Natural killer cell treated with Interleukin-12 subunit alpha and Interleukin-12 subunit beta and Interleukin-15 and Interleukin-18, amount 100 ng/mL, for 72 hours (primary cell): ENCODE data around the gene NOC4L. TPM values are rescaled to one million over a fixed set of nuclear protein-coding genes. Genes with fewer than 3 reads are reported as not detected.

Experiments used
- ATAC-seq, 2 donors: fragments of 150-1000 bp; cut with Tn5 transposase in 1 of 2; sonication (Bioruptor Pico), chemical (Tn5 transposase) in 1 of 2; 2 replicates each; pipeline ENCODE4 v1.10.0; 2021
- DNase-seq: peaks from one replicate; pipeline ENCODE4 v3.0.0; 2022; ENCODE audit warnings: low spot score
- H3K27ac Mint-ChIP-seq, 2 donors: 1 replicate in 1 of 2; 2 replicates in 1 of 2; pipeline ENCODE4 v1.8.0; 2022; ENCODE audit warnings: mixed read lengths in 2 of 2, mild to moderate bottlenecking in 1 of 2, moderate library complexity in 1 of 2
- H3K27me3 Mint-ChIP-seq, 2 donors: 1 replicate in 1 of 2; 2 replicates in 1 of 2; pipeline ENCODE4 v1.8.0; 2022; ENCODE audit warnings: mixed read lengths in 2 of 2
- H3K36me3 Mint-ChIP-seq: one replicate; pipeline ENCODE4 v1.8.0; 2022; ENCODE audit warnings: mixed read lengths
- H3K4me1 Mint-ChIP-seq, 2 donors: 1 replicate in 1 of 2; 2 replicates in 1 of 2; pipeline ENCODE4 v1.8.0; 2022; ENCODE audit warnings: low read depth in 2 of 2, mixed read lengths in 2 of 2, mild to moderate bottlenecking in 1 of 2
- H3K4me3 Mint-ChIP-seq: one replicate; pipeline ENCODE4 v1.8.0; 2022; ENCODE audit warnings: mixed read lengths
- H3K9me3 Mint-ChIP-seq: 2 replicates; pipeline ENCODE4 v1.8.0; 2022; ENCODE audit warnings: mixed read lengths
- total RNA-seq, 2 donors: library from RNA; stranded (reverse); gene quantifications; one replicate each; pipeline ENCODE4 v1.2.3, GENCODE V29; 2022

NOC4L gene
- total RNA-seq, 2 donors from 2014 or later: 28.0 to 48.2 TPM

- Mint-ChIP-seq H3K36me3 (no peaks in the 10 kb centered on the region), H3K27me3 (peaks cover 0 to 3% of the 10 kb centered on the region in 2 donors), H3K4me1 (peaks cover 7 to 12% of the 10 kb centered on the region in 2 donors), H3K9me3 (no peaks in the 10 kb centered on the region), H3K4me3 (no peak overlapping the region), H3K27ac (no peak overlapping the region)
- ATAC-seq (no peak), DNase-seq (peak; percentile 61)
Observed at GRCh38 chr12:132161036-132161781, 17.0 kb downstream of the NOC4L start.

- peaks cover 7 to 16% of the 10 kb centered on the region in 2 donors for H3K4me1 Mint-ChIP-seq
- peaks cover 0 to 3% of the 10 kb centered on the region in 2 donors for H3K27me3 Mint-ChIP-seq
- no peak for ATAC-seq
- H3K27ac Mint-ChIP-seq: no peak overlapping the region
- no peaks in the 10 kb centered on the region for H3K36me3 Mint-ChIP-seq
- peak overlapping the region; percentile 41 for H3K4me3 Mint-ChIP-seq
- H3K9me3 Mint-ChIP-seq: peaks cover 3% of the 10 kb centered on the region
- peak; percentile 54 for DNase-seq
Observed at GRCh38 chr12:132161796-132162507, 17.7 kb downstream of the NOC4L start.

- peak overlapping the region; percentile 41 for H3K4me3 Mint-ChIP-seq
- no peaks in the 10 kb centered on the region for H3K36me3 Mint-ChIP-seq
- DNase-seq: peak; percentile 58
- no peak overlapping the region for H3K27ac Mint-ChIP-seq
- peak; percentile 77 to 87 for ATAC-seq
- peaks cover 7 to 16% of the 10 kb centered on the region in 2 donors for H3K4me1 Mint-ChIP-seq
- H3K27me3 Mint-ChIP-seq: peaks cover 0 to 3% of the 10 kb centered on the region in 2 donors
- H3K9me3 Mint-ChIP-seq: peaks cover 4% of the 10 kb centered on the region
Observed at GRCh38 chr12:132162508-132163031, 18.3 kb downstream of the NOC4L start.

- peaks cover 7 to 16% of the 10 kb centered on the region in 2 donors for H3K4me1 Mint-ChIP-seq
- DNase-seq (peak; percentile 60), ATAC-seq (peak in 1 of 2 donors; percentile 2)
- H3K27me3 Mint-ChIP-seq: peaks cover 0 to 3% of the 10 kb centered on the region in 2 donors
- H3K27ac Mint-ChIP-seq: no peak overlapping the region
- H3K36me3 Mint-ChIP-seq: no peaks in the 10 kb centered on the region
- peaks cover 4% of the 10 kb centered on the region for H3K9me3 Mint-ChIP-seq
- peak overlapping the region; percentile 25 for H3K4me3 Mint-ChIP-seq
Observed at GRCh38 chr12:132163041-132163910, 19.0 kb downstream of the NOC4L start.

GRCh38 chr12:132163911-132164288, 19.6 kb downstream of the NOC4L start:
- peaks cover 4% of the 10 kb centered on the region for H3K9me3 Mint-ChIP-seq
- ATAC-seq (no peak), DNase-seq (peak; percentile 57)
- peaks cover 7 to 16% of the 10 kb centered on the region in 2 donors for H3K4me1 Mint-ChIP-seq
- H3K27ac Mint-ChIP-seq: peak overlapping the region in 1 of 2 donors; percentile 4
- no peaks in the 10 kb centered on the region for H3K36me3 Mint-ChIP-seq
- peaks cover 0 to 3% of the 10 kb centered on the region in 2 donors for H3K27me3 Mint-ChIP-seq
- H3K4me3 Mint-ChIP-seq: peak overlapping the region; percentile 4

- ATAC-seq: no peak
- H3K36me3 Mint-ChIP-seq: no peaks in the 10 kb centered on the region
- peaks cover 7 to 16% of the 10 kb centered on the region in 2 donors for H3K4me1 Mint-ChIP-seq
- peak overlapping the region; percentile 4 for H3K4me3 Mint-ChIP-seq
- peaks cover 0 to 3% of the 10 kb centered on the region in 2 donors for H3K27me3 Mint-ChIP-seq
- H3K9me3 Mint-ChIP-seq: peaks cover 4% of the 10 kb centered on the region
- H3K27ac Mint-ChIP-seq: peak overlapping the region in 1 of 2 donors; percentile 4
- DNase-seq: no peak
Observed at GRCh38 chr12:132164426-132164825, 20.2 kb downstream of the NOC4L start.

- ATAC-seq: no peak
- peaks cover 4% of the 10 kb centered on the region for H3K9me3 Mint-ChIP-seq
- peaks cover 0 to 5% of the 10 kb centered on the region in 2 donors for H3K27me3 Mint-ChIP-seq
- H3K36me3 Mint-ChIP-seq: no peaks in the 10 kb centered on the region
- H3K27ac Mint-ChIP-seq: no peak overlapping the region
- peak; percentile 26 for DNase-seq
- no peak overlapping the region for H3K4me3 Mint-ChIP-seq
- peaks cover 7 to 16% of the 10 kb centered on the region in 2 donors for H3K4me1 Mint-ChIP-seq
Observed at GRCh38 chr12:132165584-132165983, 21.3 kb downstream of the NOC4L start.

GRCh38 chr12:132166093-132166492, 21.8 kb downstream of the NOC4L start:
- Mint-ChIP-seq H3K27me3 (peaks cover 0 to 6% of the 10 kb centered on the region in 2 donors), H3K4me3 (no peak overlapping the region), H3K36me3 (no peaks in the 10 kb centered on the region), H3K9me3 (peaks cover 4% of the 10 kb centered on the region), H3K27ac (no peak overlapping the region), H3K4me1 (peaks cover 7 to 16% of the 10 kb centered on the region in 2 donors)
- peak; percentile 25 for DNase-seq
- no peak for ATAC-seq

- H3K27ac Mint-ChIP-seq: no peak overlapping the region
Observed at GRCh38 chr12:132166801-132167591, 22.7 kb downstream of the NOC4L start.

GRCh38 chr12:132167611-132168310, 23.5 kb downstream of the NOC4L start:
- H3K27ac Mint-ChIP-seq: no peak overlapping the region
- peaks cover 0 to 8% of the 10 kb centered on the region in 2 donors for H3K27me3 Mint-ChIP-seq
- ATAC-seq: no peak
- H3K9me3 Mint-ChIP-seq: peaks cover 4% of the 10 kb centered on the region
- no peaks in the 10 kb centered on the region for H3K36me3 Mint-ChIP-seq
- H3K4me1 Mint-ChIP-seq: peaks cover 7 to 13% of the 10 kb centered on the region in 2 donors
- peak; percentile 3 for DNase-seq
- no peak overlapping the region for H3K4me3 Mint-ChIP-seq

More at GRCh38 chr12:132166801-132167591, 22.7 kb downstream of the NOC4L start:
- Mint-ChIP-seq H3K4me1 (peaks cover 7 to 16% of the 10 kb centered on the region in 2 donors), H3K9me3 (peaks cover 4% of the 10 kb centered on the region), H3K36me3 (no peaks in the 10 kb centered on the region), H3K4me3 (no peak overlapping the region), H3K27me3 (peaks cover 0 to 6% of the 10 kb centered on the region in 2 donors)
- no peak for ATAC-seq
- peak; percentile 26 for DNase-seq

GRCh38 chr12:132168311-132169031, 24.2 kb downstream of the NOC4L start:
- Mint-ChIP-seq H3K4me3 (no peak overlapping the region), H3K4me1 (peaks cover 7 to 10% of the 10 kb centered on the region in 2 donors), H3K9me3 (peaks cover 4% of the 10 kb centered on the region), H3K27ac (no peak overlapping the region), H3K36me3 (no peaks in the 10 kb centered on the region), H3K27me3 (peaks cover 0 to 10% of the 10 kb centered on the region in 2 donors)
- DNase-seq (peak; percentile 53), ATAC-seq (no peak)
